HCT116 (cell line): ENCODE data around the gene PRR29. TPM values are rescaled to one million over a fixed set of nuclear protein-coding genes. Genes with fewer than 3 reads are reported as not detected.
A peak's percentile ranks its signal among the peaks of the same experiment; 100 is the strongest.

Experiments used
- ATAC-seq: fragments of 200-7000 bp; cut with Tn5 transposase; 2 replicates; pipeline ENCODE4 v1.9.1; 2020; ENCODE audit warnings: mild to moderate bottlenecking, moderate library complexity
- BruUV-seq: library from RNA; stranded (reverse); fragments of 400-500 nt; replicated peaks from 2 replicates; lab custom pipeline; 2021; lab: Mats Ljungman, UMichigan
- CTCF ChIA-PET: fragments of 300-600 bp; sonication (Branson Sonifier 250); formaldehyde crosslinking; loops from one replicate; lab custom pipeline; 2021; ENCODE audit warnings: antibody characterized with exemption; lab: Charles Lee
- POLR2A ChIA-PET: fragments of 300-600, 350-600 bp; sonication (Branson Sonifier 250); formaldehyde crosslinking; loops from one replicate; lab custom pipeline; 2021; ENCODE audit warnings: antibody characterized with exemption; lab: Charles Lee
- RAD21 ChIA-PET, 2 experiments: fragments of 300-600 bp; sonication (Branson Sonifier 250); formaldehyde crosslinking; loops; one replicate each; lab custom pipeline; 2023; ENCODE audit warnings: low total read pairs in 2 of 2; ENCODE audit not compliant: uncharacterized antibody in 2 of 2, unreplicated experiment in 2 of 2, low non-redundant PET in 1 of 2; lab: Charles Lee
- DNase-seq: peaks from one replicate; pipeline ENCODE4 v3.0.0-alpha.2; 2010; ENCODE audit warnings: low read depth, low spot score
- H2AFZ ChIP-seq: fragments of 200-600 bp; shearing (Covaris generic), sonication (generic); 2 replicates; pipeline ENCODE4 v1.6.1; 2017; ENCODE audit warnings: low read depth, mixed run types, mixed read lengths, antibody characterized with exemption, low read length; ENCODE audit not compliant: poor library complexity, severe bottlenecking
- H3K27ac ChIP-seq: 2 replicates; pipeline ENCODE4 v1.5.1; 2012; ENCODE audit warnings: low read depth, low read length
- H3K27me3 ChIP-seq: fragments of 200-600 bp; sonication (generic); 2 replicates; pipeline ENCODE4 v1.6.1; 2016; ENCODE audit warnings: mixed run types, low read length, mixed read lengths; ENCODE audit not compliant: insufficient read depth
- H3K36me3 ChIP-seq, 2 experiments: fragments of 200-500 bp in 1 of 2; fragments of 200-600 bp in 1 of 2; sonication (Bioruptor generic) in 1 of 2; sonication (generic) in 1 of 2; 2 replicates each; pipeline versions ENCODE4 v1.5.1 to v1.6.1; 2014 to 2016; ENCODE audit warnings: low read length in 2 of 2, inconsistent platforms in 1 of 2, mixed read lengths in 1 of 2, mixed run types in 1 of 2; ENCODE audit not compliant: insufficient read depth in 2 of 2, control insufficient read depth in 1 of 2
- H3K4me1 ChIP-seq, 2 experiments: fragments of 200-600 bp in 1 of 2; sonication (generic) in 1 of 2; 2 replicates each; pipeline versions ENCODE4 v1.5.1 to v1.6.1; 2012 to 2017; ENCODE audit warnings: low read length in 2 of 2, inconsistent platforms in 1 of 2, mild to moderate bottlenecking in 1 of 2, mixed read lengths in 1 of 2, mixed run types in 1 of 2, moderate library complexity in 1 of 2; ENCODE audit not compliant: insufficient read depth in 2 of 2, control insufficient read depth in 1 of 2
- H3K4me2 ChIP-seq: fragments of 200-600 bp; sonication (generic); 2 replicates; pipeline ENCODE4 v1.6.1; 2017; ENCODE audit warnings: mixed run types, low read length, mixed read lengths
- H3K4me3 ChIP-seq, 2 experiments: fragments of 200-600 bp in 1 of 2; sonication (generic) in 1 of 2; replicated peaks in 1 of 2; 2 replicates each; pipeline ENCODE4 v1.5.1; 2011 to 2016; ENCODE audit warnings: low read length in 2 of 2, control low read depth in 1 of 2, low read depth in 1 of 2, mild to moderate bottlenecking in 1 of 2, mixed read lengths in 1 of 2, mixed run types in 1 of 2
- H3K79me2 ChIP-seq: fragments of 200-600 bp; sonication (generic); 2 replicates; pipeline ENCODE4 v1.6.1; 2017; ENCODE audit warnings: mild to moderate bottlenecking, mixed run types, low read length, moderate library complexity, mixed read lengths; ENCODE audit not compliant: insufficient read depth
- H3K9ac ChIP-seq: fragments of 200-600 bp; sonication (generic); 2 replicates; pipeline ENCODE4 v1.6.1; 2016; ENCODE audit warnings: low read length, mixed read lengths
- H3K9me2 ChIP-seq: fragments of 200-600 bp; sonication (generic), shearing (Covaris generic); 2 replicates; pipeline ENCODE4 v1.6.1; 2017; ENCODE audit warnings: mixed run types, mild to moderate bottlenecking, moderate library complexity; ENCODE audit not compliant: insufficient read depth
- H3K9me3 ChIP-seq, 2 experiments: fragments of 200-500 bp in 1 of 2; fragments of 200-600 bp in 1 of 2; sonication (Bioruptor generic) in 1 of 2; sonication (generic) in 1 of 2; 2 replicates each; pipeline ENCODE4 v1.6.1; 2014 to 2017; ENCODE audit warnings: low read length in 2 of 2, mixed read lengths in 2 of 2, inconsistent platforms in 1 of 2, low read depth in 1 of 2, mild to moderate bottlenecking in 1 of 2, mixed run types in 1 of 2, moderate library complexity in 1 of 2; ENCODE audit not compliant: control insufficient read depth in 1 of 2, insufficient read depth in 1 of 2
- H4K20me1 ChIP-seq: fragments of 200-600 bp; sonication (generic), shearing (Covaris generic); 2 replicates; pipeline ENCODE4 v1.6.1; 2017; ENCODE audit warnings: mixed run types, mild to moderate bottlenecking, moderate library complexity; ENCODE audit not compliant: insufficient read depth
- CBX3 ChIP-seq: IDR thresholded peaks from 2 replicates; pipeline ENCODE4 v1.6.1; 2012; ENCODE audit warnings: low read depth
- CEBPB ChIP-seq: IDR thresholded peaks from 2 replicates; pipeline ENCODE4 v1.6.1; 2012; ENCODE audit warnings: low read depth
- EGR1 ChIP-seq: IDR thresholded peaks from 2 replicates; pipeline ENCODE4 v1.6.1; 2012; ENCODE audit warnings: low read depth
- ELF1 ChIP-seq: IDR thresholded peaks from 2 replicates; pipeline ENCODE4 v1.6.1; 2012; ENCODE audit warnings: low read depth, borderline replicate concordance
- EZH2 ChIP-seq: fragments of 200-600 bp; sonication (generic); IDR thresholded peaks from 2 replicates; pipeline ENCODE4 v1.6.1; 2017; ENCODE audit warnings: antibody characterized with exemption, mixed run types
- EZH2phosphoT487 ChIP-seq: fragments of 200-600 bp; IDR thresholded peaks from 2 replicates; pipeline ENCODE4 v1.6.1; 2018; ENCODE audit warnings: antibody characterized with exemption, borderline replicate concordance
- JUND ChIP-seq: IDR thresholded peaks from 2 replicates; pipeline ENCODE4 v1.6.1; 2012
- POLR2A ChIP-seq: IDR thresholded peaks from 2 replicates; pipeline ENCODE4 v1.7.0; 2011; ENCODE audit warnings: borderline replicate concordance; ENCODE audit not compliant: insufficient read depth, insufficient read length; ENCODE audit errors: extremely low read depth
- POLR2AphosphoS5 ChIP-seq: IDR thresholded peaks from 2 replicates; pipeline ENCODE4 v1.6.1; 2011; ENCODE audit warnings: mild to moderate bottlenecking, low read depth, low read length, moderate library complexity
- RAD21 ChIP-seq: IDR thresholded peaks from 2 replicates; pipeline ENCODE4 v1.6.1; 2012; ENCODE audit warnings: low read depth, mild to moderate bottlenecking
- SIN3A ChIP-seq: IDR thresholded peaks from 2 replicates; pipeline ENCODE4 v1.6.1; 2012; ENCODE audit warnings: low read depth
- SP1 ChIP-seq: IDR thresholded peaks from 2 replicates; pipeline ENCODE4 v1.6.1; 2012; ENCODE audit warnings: low read depth
- SRF ChIP-seq: IDR thresholded peaks from 2 replicates; pipeline ENCODE4 v1.6.1; 2012; ENCODE audit warnings: low read depth
- TCF7L2 ChIP-seq: IDR thresholded peaks from 2 replicates; pipeline ENCODE4 v1.7.0; 2011; ENCODE audit warnings: borderline replicate concordance, inconsistent platforms; ENCODE audit not compliant: insufficient read depth, insufficient read length; ENCODE audit errors: extremely low read depth
- YY1 ChIP-seq: IDR thresholded peaks from 2 replicates; pipeline ENCODE4 v1.6.1; 2011; ENCODE audit warnings: low read length, low read depth, moderate library complexity, mild to moderate bottlenecking; ENCODE audit not compliant: insufficient replicate concordance; ENCODE audit errors: extremely low read depth
- ZFX ChIP-seq: fragments of 450-650 bp; IDR thresholded peaks from 2 replicates; pipeline ENCODE4 v1.6.1; 2017
- ZNF274 ChIP-seq: fragments of 200-500 bp; sonication (Bioruptor generic); IDR thresholded peaks from 2 replicates; pipeline ENCODE4 v1.6.1; 2014; ENCODE audit warnings: mild to moderate bottlenecking, low read depth, low read length, inconsistent platforms
- intact Hi-C: fragments of 100-400 bp; cut with micrococcal nuclease; formaldehyde crosslinking; loops from 2 replicates; pipeline ENCODE4 v1.10.0; 2022
- total RNA-seq: library from RNA; stranded (reverse); gene quantifications from one replicate; pipeline ENCODE4 v1.2.1, GENCODE V29; 2021; ENCODE audit not compliant: unreplicated experiment
- TF ChIP-seq, protein P1 (sequence below): IDR thresholded peaks from 2 replicates; pipeline ENCODE4 v1.6.1; 2012
- TF ChIP-seq, protein P2 (sequence below): IDR thresholded peaks from 2 replicates; pipeline ENCODE4 v1.6.1; 2011; ENCODE audit warnings: mild to moderate bottlenecking, low read length, moderate library complexity; ENCODE audit not compliant: insufficient replicate concordance; ENCODE audit errors: extremely low read depth
- TF ChIP-seq, protein P3 (sequence below): IDR thresholded peaks from 2 replicates; pipeline ENCODE4 v1.6.1; 2012

The PRR29 gene
- total RNA-seq, 1 experiment from 2014 or later: not detected

DNA sequence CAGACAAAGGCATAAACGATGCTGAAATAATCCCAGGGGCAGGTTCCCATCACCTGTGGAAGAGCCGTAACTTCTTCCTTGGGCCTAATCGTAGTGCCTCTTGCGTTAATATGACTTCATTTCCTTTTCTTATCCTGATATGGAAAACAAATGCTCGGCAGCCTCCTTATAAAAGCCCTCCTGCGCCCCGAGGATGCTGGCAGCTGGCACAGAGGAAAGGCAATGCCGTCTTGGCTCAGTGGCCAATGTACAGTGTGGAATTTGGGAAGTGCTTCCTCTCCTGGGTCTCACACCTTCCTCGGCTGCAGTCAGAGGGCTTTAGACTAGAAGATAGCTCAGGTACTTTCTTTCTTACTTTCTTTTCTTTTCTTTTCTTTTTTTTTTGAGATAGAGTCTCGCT lies 28.9 kb upstream of the PRR29 start:
- DNase-seq (no peak), ATAC-seq (no peak)
- POLR2A ChIA-PET: no interaction called here
- no TSS peak for BruUV-seq
- CTCF ChIA-PET: interaction anchor here (1.6 kb wide), 1 partner anchor 22 kb away, joined by 7 read pairs; no protein-coding TSS in a partner anchor
- RAD21 ChIA-PET: no interaction called here
- no peak overlapping the region for H3K9ac ChIP-seq
- no peaks in the 10 kb centered on the region for H3K36me3 ChIP-seq
- H3K4me1 ChIP-seq: peaks cover 11 to 23% of the 10 kb centered on the region in 2 experiments
- TF ChIP-seq CBX3 (no peak), ELF1 (no peak), YY1 (no peak), RAD21 (no peak), EGR1 (no peak), CEBPB (no peak)
- TF ChIP-seq, protein P1, sequence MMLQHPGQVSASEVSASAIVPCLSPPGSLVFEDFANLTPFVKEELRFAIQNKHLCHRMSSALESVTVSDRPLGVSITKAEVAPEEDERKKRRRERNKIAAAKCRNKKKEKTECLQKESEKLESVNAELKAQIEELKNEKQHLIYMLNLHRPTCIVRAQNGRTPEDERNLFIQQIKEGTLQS: no peak
- no peaks in the 10 kb centered on the region for H3K9me3 ChIP-seq
- intact Hi-C loops: no loop called here
- H3K9me2 ChIP-seq: no peaks in the 10 kb centered on the region
- no peak overlapping the region for H3K4me2 ChIP-seq
- H4K20me1 ChIP-seq: no peaks in the 10 kb centered on the region
- no peak overlapping the region for H2AFZ ChIP-seq
- no peaks in the 10 kb centered on the region for H3K79me2 ChIP-seq
- H3K27me3 ChIP-seq: no peaks in the 10 kb centered on the region
- no peak overlapping the region for H3K27ac ChIP-seq
- no peak overlapping the region for H3K4me3 ChIP-seq

DNA sequence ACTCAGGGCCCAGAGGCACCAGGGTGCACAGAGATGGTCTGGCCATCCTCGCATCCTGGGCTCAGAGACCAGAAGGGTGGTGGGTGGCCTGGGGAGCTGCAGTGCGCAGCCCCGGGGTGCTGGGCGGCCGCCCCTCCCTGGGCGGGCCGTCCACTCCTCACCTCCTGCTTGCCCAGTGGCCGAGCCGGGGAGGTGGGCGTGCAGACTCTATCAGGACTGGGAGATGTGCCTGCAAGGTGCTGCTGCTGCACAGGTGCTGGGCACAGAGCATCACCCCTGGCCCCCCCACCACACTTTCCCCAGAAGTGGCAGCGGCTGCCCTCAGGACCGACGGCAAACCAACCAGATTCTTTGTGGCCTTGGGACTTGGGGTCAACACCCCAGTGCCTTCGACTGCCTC lies 25.4 kb upstream of the PRR29 start, which contains the start of gene SCN4A:
Gene SCN4A (minus strand): TSS at position 123 of the 400 bp plus-strand sequence. CDS start 77 bp downstream, at position 46.
- Histone ChIP-seq H3K9ac (peak within 1 kb of the TSS; percentile 32; the same call in 1 of the 2 replicates), H3K27me3 (no peaks in the 10 kb centered on the region), H3K9me2 (no peaks in the 10 kb centered on the region), H3K9me3 (no peaks in the 10 kb centered on the region), H2AFZ (no peak within 1 kb of the TSS), H3K4me2 (peak within 1 kb of the TSS; percentile 78)
- no TSS peak for BruUV-seq
- ChIA-PET POLR2A (no interaction called here), CTCF (no interaction called here)
- no peak for ATAC-seq
- no peak for TF ChIP-seq YY1
- TF ChIP-seq, protein P2, sequence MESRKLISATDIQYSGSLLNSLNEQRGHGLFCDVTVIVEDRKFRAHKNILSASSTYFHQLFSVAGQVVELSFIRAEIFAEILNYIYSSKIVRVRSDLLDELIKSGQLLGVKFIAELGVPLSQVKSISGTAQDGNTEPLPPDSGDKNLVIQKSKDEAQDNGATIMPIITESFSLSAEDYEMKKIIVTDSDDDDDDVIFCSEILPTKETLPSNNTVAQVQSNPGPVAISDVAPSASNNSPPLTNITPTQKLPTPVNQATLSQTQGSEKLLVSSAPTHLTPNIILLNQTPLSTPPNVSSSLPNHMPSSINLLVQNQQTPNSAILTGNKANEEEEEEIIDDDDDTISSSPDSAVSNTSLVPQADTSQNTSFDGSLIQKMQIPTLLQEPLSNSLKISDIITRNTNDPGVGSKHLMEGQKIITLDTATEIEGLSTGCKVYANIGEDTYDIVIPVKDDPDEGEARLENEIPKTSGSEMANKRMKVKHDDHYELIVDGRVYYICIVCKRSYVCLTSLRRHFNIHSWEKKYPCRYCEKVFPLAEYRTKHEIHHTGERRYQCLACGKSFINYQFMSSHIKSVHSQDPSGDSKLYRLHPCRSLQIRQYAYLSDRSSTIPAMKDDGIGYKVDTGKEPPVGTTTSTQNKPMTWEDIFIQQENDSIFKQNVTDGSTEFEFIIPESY: no peak
- TF ChIP-seq POLR2A: no peak
- TF ChIP-seq EZH2phosphoT487: no peak
- no peak for TF ChIP-seq SRF
- no peak for TF ChIP-seq POLR2AphosphoS5
- no peak for TF ChIP-seq ELF1
- TF ChIP-seq TCF7L2: no peak
- TF ChIP-seq, protein P3, sequence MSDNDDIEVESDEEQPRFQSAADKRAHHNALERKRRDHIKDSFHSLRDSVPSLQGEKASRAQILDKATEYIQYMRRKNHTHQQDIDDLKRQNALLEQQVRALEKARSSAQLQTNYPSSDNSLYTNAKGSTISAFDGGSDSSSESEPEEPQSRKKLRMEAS: no peak
- TF ChIP-seq ZNF274: no peak
- no peak for TF ChIP-seq SP1
- TF ChIP-seq ZFX: no peak
- no peak for TF ChIP-seq EZH2
- TF ChIP-seq JUND: no peak
- no peak for TF ChIP-seq RAD21
- no peak for TF ChIP-seq SIN3A
- no peak for TF ChIP-seq EGR1
- TF ChIP-seq, all 23 proteins: peak for 0
- RAD21 ChIA-PET: no interaction called here
- intact Hi-C loops: no loop called here
- no peak for DNase-seq
- peak within 1 kb of the TSS; percentile 46; the same call in 1 of the 2 replicates for H3K27ac ChIP-seq
- peak within 1 kb of the TSS in 1 of 2 experiments; percentile 44; a peak in 2 of 4 replicates for H3K4me3 ChIP-seq
- H3K36me3 ChIP-seq: no peaks in the 10 kb centered on the region
- H4K20me1 ChIP-seq: no peaks in the 10 kb centered on the region
- no peaks in the 10 kb centered on the region for H3K79me2 ChIP-seq
- H3K4me1 ChIP-seq: peaks cover 23 to 42% of the 10 kb centered on the region in 2 experiments
